ENCODE measurements around the gene DLX3. TPM values are rescaled to one million over a fixed set of nuclear protein-coding genes. Genes with fewer than 3 reads are reported as not detected.

The DLX3 gene
- total and polyA plus RNA-seq, 2 of the 8 experiments (the other 6 are each of a cell fraction or from before 2014, with no cell fraction given): 0.15 to 0.20 TPM

GRCh38 chr17:49952209-49952911, 42.7 kb downstream of the DLX3 start:
- no peaks in the 10 kb centered on the region for H3K79me1 ChIP-seq (ENCODE audit: low read depth, low read length)
- H3K79me2 ChIP-seq (ENCODE audit: control insufficient read depth in 1 of 2, insufficient read depth in 2 of 2, low read length in 2 of 2): no peaks in the 10 kb centered on the region
- peak; percentile 50 to 97 for DNase-seq (ENCODE audit: low read depth in 1 of 2, low spot score in 2 of 2)
- H2BK120ac ChIP-seq (replicated peaks; ENCODE audit: low read depth, low read length): no peak overlapping the region
- FAIRE-seq: peak; percentile 98
- H4K5ac ChIP-seq (ENCODE audit: insufficient read length, low read depth, low read length): no peak overlapping the region
- 53% methylated on average over 7 of the region's 7 CpGs; no CpG with 5 or more reads in 1 of the 2 experiments for WGBS, 2 experiments (ENCODE audit: extremely low coverage in 1 of 2, insufficient coverage in 1 of 2, insufficient read length in 1 of 2, insufficient replicate concordance in 2 of 2, low coverage in 1 of 2, low lambda C conversion rate in 2 of 2, missing lambda C conversion rate in 1 of 2)
- H3K4me2 ChIP-seq (ENCODE audit: insufficient read depth in 1 of 2, low read depth in 2 of 2, low read length in 2 of 2): no peak overlapping the region
- H2BK15ac ChIP-seq (ENCODE audit: low read length): no peak overlapping the region
- ChIA-PET POLR2A (ENCODE audit: partially characterized antibody) (interaction anchor here (0.6 to 1.8 kb wide), 5 partner anchors 11 to 48 kb away, joined by 3 to 8 read pairs (median 4); partner anchors contain the start of gene DLX3), CTCF (ENCODE audit: partially characterized antibody) (interaction anchor here (0.6 to 16.9 kb wide), 42 partner anchors 8 to 385 kb away, joined by 3 to 275 read pairs (median 11); partner anchors contain the start of gene DLX3)
- no peak overlapping the region for H3K9ac ChIP-seq (replicated peaks in 1 of 4; ENCODE audit: extremely low read depth in 1 of 4, low read depth in 3 of 4, low read length in 3 of 4)
- H3K4me1 ChIP-seq (replicated peaks in 1 of 4; ENCODE audit: control insufficient read depth in 3 of 4, insufficient read depth in 4 of 4, low read length in 3 of 4): no peaks in the 10 kb centered on the region
- no peak overlapping the region; the same call in 1 of the 2 replicates for H3K18ac ChIP-seq (ENCODE audit: extremely low read depth, low read length)
- H2BK5ac ChIP-seq (ENCODE audit: low read depth, low read length): no peak overlapping the region
- no peak overlapping the region for H2AK5ac ChIP-seq (ENCODE audit: low read depth, low read length)
- H3K14ac ChIP-seq (ENCODE audit: insufficient read length): no peak overlapping the region
- no peak overlapping the region for H3K56ac ChIP-seq (replicated peaks; ENCODE audit: insufficient read length, low read depth, low read length)
- no peak overlapping the region for H2BK20ac ChIP-seq (ENCODE audit: low read length)
- H3K23me2 ChIP-seq (ENCODE audit: low read depth, low read length): 0 out of 2 replicates have a peak, but pooled peaks cover 3% of the 10 kb centered on the region
- no peak overlapping the region for H4K91ac ChIP-seq (replicated peaks; ENCODE audit: insufficient read length, low read length)
- H4K8ac ChIP-seq (ENCODE audit: extremely low read depth, insufficient read depth, low read length): no peak overlapping the region
- no peak overlapping the region for H3K23ac ChIP-seq (ENCODE audit: insufficient read length)
- H3K36me3 ChIP-seq (ENCODE audit: control insufficient read depth in 2 of 4, insufficient read depth in 4 of 4, low read length in 3 of 4): no peaks in the 10 kb centered on the region
- no peaks in the 10 kb centered on the region for H3K9me3 ChIP-seq (ENCODE audit: insufficient read depth in 2 of 2, low read depth in 1 of 2, low read length in 1 of 2)
- no peak overlapping the region for H3K4me3 ChIP-seq (ENCODE audit: extremely low read depth in 1 of 4, insufficient read depth in 2 of 4, low read depth in 3 of 4, low read length in 4 of 4)
- H3K27me3 ChIP-seq (replicated peaks in 1 of 4; ENCODE audit: control insufficient read depth in 3 of 4, extremely low read depth in 1 of 4, insufficient read depth in 3 of 4, low read length in 3 of 4): peaks cover 0 to 6% (median 2%) of the 10 kb centered on the region in 4 experiments; a peak in 2 of 7 replicates
- H3K27ac ChIP-seq (ENCODE audit: low read depth, low read length): no peak overlapping the region
- peaks cover 0 to 2% of the 10 kb centered on the region in 2 experiments for H4K20me1 ChIP-seq (replicated peaks in 1 of 2; ENCODE audit: control insufficient read depth in 1 of 2, insufficient read depth in 2 of 2, low read length in 2 of 2)
- H2BK12ac ChIP-seq (ENCODE audit: low read depth, low read length): no peak overlapping the region
- H3K4ac ChIP-seq (replicated peaks; ENCODE audit: insufficient read length, low read depth, low read length): no peak overlapping the region
- no peak overlapping the region for H2AFZ ChIP-seq (ENCODE audit: low read length)
- TF ChIP-seq MAX (IDR thresholded peaks at IDR 0.05): no peak
- no peak for TF ChIP-seq KDM4A (IDR thresholded peaks at IDR 0.05; ENCODE audit: low read depth, low read length, severe bottlenecking)
- no peak for TF ChIP-seq GTF2F1 (IDR thresholded peaks at IDR 0.05; ENCODE audit: borderline replicate concordance, low read depth, low read length)
- TF ChIP-seq SIN3A (conservative IDR thresholded peaks at IDR 0.05 in 1 of 2, IDR thresholded peaks at IDR 0.05 in 1 of 2; ENCODE audit: low read depth in 1 of 2, low read length in 2 of 2): peak in 1 of 2 experiments; percentile 80; a peak in 1 of 4 replicates
- TF ChIP-seq RAD21 (IDR thresholded peaks at IDR 0.05 in 1 of 2, conservative IDR thresholded peaks at IDR 0.05 in 1 of 2; ENCODE audit: low read depth in 2 of 2, low read length in 2 of 2): peak; percentile 81 to 88
- TF ChIP-seq USF2 (IDR thresholded peaks at IDR 0.05; ENCODE audit: low read length): no peak
